Stimulated activated CD8-positive, alpha-beta memory T cell treated with anti-CD3 and anti-CD28 coated beads, Interleukin-15, amount 100 ng/mL, for 48 hours (primary cell): ENCODE measurements around the gene PACS2.
"Not testable (repeated sequence)": the region's sequence is repeated elsewhere in the genome, so short reads cannot be mapped to it uniquely, and the experiment has no call there.

Experiments used
- DNase-seq, 2 donors: peaks; one replicate each; pipeline ENCODE4 v3.0.0-alpha.2; 2020; ENCODE audit warnings: low read depth in 2 of 2

PACS2 gene

GRCh38 chr14:105313381-105314286, 914 bp upstream of the PACS2 start:
- DNase-seq = no peak

- no peak for DNase-seq
These were observed 718 bp downstream of the PACS2 start for GRCh38 chr14:105315211-105315721.

GRCh38 chr14:105315941-105316576, 1.5 kb downstream of the PACS2 start:
- DNase-seq = no peak

- no peak for DNase-seq
These were observed 2.0 kb downstream of the PACS2 start for GRCh38 chr14:105316577-105316941.

- DNase-seq = no peak
These were observed 2.5 kb downstream of the PACS2 start for GRCh38 chr14:105316968-105317510.

GRCh38 chr14:105317546-105317945, 3.0 kb downstream of the PACS2 start:
- no peak for DNase-seq

- DNase-seq = no peak
These were observed 8.4 kb downstream of the PACS2 start for GRCh38 chr14:105322791-105323556.

GRCh38 chr14:105323663-105324062, 9.1 kb downstream of the PACS2 start:
- DNase-seq = no peak

- DNase-seq = no peak
These were observed 9.7 kb downstream of the PACS2 start for GRCh38 chr14:105324080-105324778.

- no peak for DNase-seq
These were observed 10.3 kb downstream of the PACS2 start for GRCh38 chr14:105324871-105325270.

- no peak for DNase-seq
These were observed 10.8 kb downstream of the PACS2 start for GRCh38 chr14:105325303-105325702.

GRCh38 chr14:105325716-105326567, 11.4 kb downstream of the PACS2 start:
- no peak for DNase-seq

- no peak for DNase-seq
These were observed 12.0 kb downstream of the PACS2 start for GRCh38 chr14:105326568-105326867.

GRCh38 chr14:105326891-105327694, 12.5 kb downstream of the PACS2 start:
- DNase-seq = no peak

- DNase-seq = not testable (repeated sequence)
These were observed 13.1 kb downstream of the PACS2 start for GRCh38 chr14:105327695-105328045.

GRCh38 chr14:105328070-105328677, 13.6 kb downstream of the PACS2 start:
- no peak for DNase-seq

GRCh38 chr14:105328678-105329390, 14.3 kb downstream of the PACS2 start:
- DNase-seq = no peak

GRCh38 chr14:105329411-105330150, 15.0 kb downstream of the PACS2 start:
- no peak for DNase-seq
